Heart left ventricle (tissue), 13 donors: ENCODE results near the gene TPRG1.

Experiments
- CTCF ChIP-seq, 12 donors: fragments of 200-600 bp; sonication (generic) in 4 of 12; IDR thresholded peaks; one replicate each; pipeline versions ENCODE4 v1.5.0 to v1.8.0; 2018 to 2022; ENCODE audit warnings: antibody characterized with exemption in 12 of 12, mild to moderate bottlenecking in 5 of 12
- POLR2A ChIP-seq, 2 donors: fragments of 450-650 bp; IDR thresholded peaks; one replicate each; pipeline ENCODE4 v1.6.1; 2017; ENCODE audit warnings: antibody characterized with exemption in 2 of 2, mild to moderate bottlenecking in 2 of 2, moderate library complexity in 2 of 2
- donor health status: ischemic (EF 13 %, LVEDD 7.1; RV severe dilation, severe dysfunction).
- donor health status: DM: no; HTN: yes; CAD: no.
- donor health status: DM: no; HTN: no; CAD: no.
- donor health status: ischemic (EF 25% LVEDD 6.9; RV normal size, moderate dysfunction).
- donor health status: ischemic (EF 25% LVEDD 5.7; RV mildly dilated, moderate dysfunction).
- donor health status: ischemic (EF 35%, LVEDD 5.7; RV mildly dilated, moderate dysfunction).
- donor health status: nonischemic (EF 11% LVEDD 7.7; RV severe dilation, severe dysfunction).
- donor health status: DM: yes; HTN: yes; CAD: no.
- donor health status: PGD.
- donor health status: ischemic (EF 29% LVEDD 5.4; RV normal size, mild dysfunction).
- donor health status: nonischemic (EF 23%, LVEDD 6.1; RV moderate dilation, normal function).

DNA sequence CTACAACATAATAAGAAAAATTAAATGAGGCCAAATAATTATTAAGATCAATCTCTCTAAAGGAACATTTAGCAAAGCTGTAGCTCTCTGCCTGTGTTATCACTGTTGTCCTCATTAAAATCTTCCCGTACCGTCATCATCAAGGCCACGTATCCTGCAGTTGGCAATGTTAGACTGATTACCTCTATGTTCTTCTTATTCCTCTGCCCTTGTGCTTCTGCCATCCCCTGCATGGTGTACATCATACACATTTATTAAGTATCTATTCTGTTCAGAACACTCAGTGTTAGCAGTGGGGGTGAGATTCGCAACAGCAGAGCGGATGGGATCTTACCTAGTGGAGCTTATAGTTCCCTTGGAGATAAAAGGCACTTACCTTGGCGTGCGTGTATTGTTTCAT is 12.8 kb downstream of the TPRG1 start:
- TF ChIP-seq CTCF (IDR thresholded peaks at IDR 0.05) (no peak), POLR2A (IDR thresholded peaks at IDR 0.05) (no peak)
